GM23248 (cell line): ENCODE results near the gene LRBA. TPM values are rescaled to one million over a fixed set of nuclear protein-coding genes. Genes with fewer than 3 reads are reported as not detected.
"Not testable (repeated sequence)": the region's sequence is repeated elsewhere in the genome, so short reads cannot be mapped to it uniquely, and the experiment has no call there.

Experiments
- DNase-seq: peaks from one replicate; pipeline ENCODE4 v3.0.0-alpha.2; 2015
- H2AFZ ChIP-seq: fragments of 200-600 bp; sonication (generic); 2 replicates; pipeline ENCODE4 v1.6.1; 2016; ENCODE audit warnings: antibody characterized with exemption
- H3F3A ChIP-seq: fragments of 200-600 bp; sonication (generic); 2 replicates; pipeline ENCODE4 v1.6.1; 2016; ENCODE audit warnings: mild to moderate bottlenecking, antibody characterized with exemption, mixed run types; ENCODE audit not compliant: insufficient read depth
- H3K27ac ChIP-seq: fragments of 200-600 bp; sonication (generic); 2 replicates; pipeline ENCODE4 v1.5.1; 2016; ENCODE audit warnings: mild to moderate bottlenecking
- H3K27me3 ChIP-seq: fragments of 200-600 bp; sonication (generic); replicated peaks from 2 replicates; pipeline ENCODE4 v1.6.1; 2016; ENCODE audit warnings: mild to moderate bottlenecking; ENCODE audit not compliant: insufficient read depth
- H3K36me3 ChIP-seq: fragments of 200-600 bp; sonication (generic); 2 replicates; pipeline ENCODE4 v1.6.1; 2016; ENCODE audit warnings: low read depth, mild to moderate bottlenecking
- H3K4me1 ChIP-seq: fragments of 200-600 bp; sonication (generic); 2 replicates; pipeline ENCODE4 v1.6.1; 2016; ENCODE audit warnings: mild to moderate bottlenecking; ENCODE audit not compliant: insufficient read depth
- H3K4me2 ChIP-seq: fragments of 200-600 bp; sonication (generic); one replicate; pipeline ENCODE4 v1.6.1; 2016; ENCODE audit warnings: mild to moderate bottlenecking; ENCODE audit not compliant: unreplicated experiment
- H3K4me3 ChIP-seq: fragments of 200-600 bp; sonication (generic); 2 replicates; pipeline ENCODE4 v1.5.1; 2016; ENCODE audit warnings: mild to moderate bottlenecking
- H3K79me2 ChIP-seq: fragments of 200-600 bp; sonication (generic); 2 replicates; pipeline ENCODE4 v1.6.1; 2016; ENCODE audit warnings: mild to moderate bottlenecking; ENCODE audit not compliant: insufficient read depth
- H3K9ac ChIP-seq: fragments of 200-600 bp; sonication (generic); 2 replicates; pipeline ENCODE4 v1.6.1; 2016; ENCODE audit warnings: mild to moderate bottlenecking
- H3K9me2 ChIP-seq: fragments of 200-600 bp; sonication (generic); 2 replicates; pipeline ENCODE4 v1.6.1; 2016; ENCODE audit warnings: mixed run types, mild to moderate bottlenecking, moderate library complexity; ENCODE audit not compliant: insufficient read depth
- H3K9me3 ChIP-seq: fragments of 200-600 bp; sonication (generic); one replicate; pipeline ENCODE4 v1.6.1; 2017; ENCODE audit warnings: low read depth
- H4K20me1 ChIP-seq: fragments of 200-600 bp; sonication (generic); 2 replicates; pipeline ENCODE4 v1.6.0; 2016; ENCODE audit not compliant: insufficient read depth
- EZH2 ChIP-seq: fragments of 200-600 bp; sonication (generic); IDR thresholded peaks from 2 replicates; pipeline ENCODE4 v1.6.1; 2018; ENCODE audit warnings: antibody characterized with exemption, mild to moderate bottlenecking; ENCODE audit not compliant: insufficient read depth, poor library complexity, severe bottlenecking
- EZH2phosphoT487 ChIP-seq: fragments of 200-600 bp; sonication (generic); IDR thresholded peaks from 2 replicates; pipeline ENCODE4 v1.6.1; 2018; ENCODE audit warnings: antibody characterized with exemption, moderate library complexity, mild to moderate bottlenecking, low read depth; ENCODE audit not compliant: insufficient read depth
- WGBS, 2 experiments: methylation state at CpG; one replicate each; pipeline ENCODE4 v1.1.6; 2015 to 2017; ENCODE audit warnings: low lambda C conversion rate in 2 of 2, low coverage in 1 of 2; ENCODE audit errors: missing lambda C conversion rate in 2 of 2; 5-methylcytosine and 5-hydroxymethylcytosine counted together
- in situ Hi-C: fragments of 300-500 bp; cut with MboI; formaldehyde crosslinking; loops from 2 replicates; pipeline ENCODE4 v1.15.0; 2020
- polyA plus RNA-seq: library from polyadenylated mRNA; unstranded; fragments of >200 nt; fragmentation: Nextera tagmentation; extraction: Ambion mirVana; gene quantifications from 2 replicates; pipeline ENCODE4 v1.2.1, GENCODE V29; 2016
- total RNA-seq: library from RNA; depleted of rRNA; stranded (reverse); fragments of >200 nt; shearing (Covaris generic); gene quantifications from 2 replicates; pipeline ENCODE4 v1.2.3, GENCODE V29; 2014

Gene LRBA
- total and polyA plus RNA-seq, 2 experiments from 2014 or later, result 6.6 to 17.8 TPM

- TF ChIP-seq EZH2, result no peak
- no peak for TF ChIP-seq EZH2phosphoT487
- H3K9ac ChIP-seq, result no peak overlapping the region
- no peaks in the 10 kb centered on the region for H3K9me2 ChIP-seq
- no peak overlapping the region for H3K4me3 ChIP-seq
- peaks cover 2% of the 10 kb centered on the region; the same call in 1 of the 2 replicates for H3K4me1 ChIP-seq
- no peaks in the 10 kb centered on the region for H4K20me1 ChIP-seq
- peaks cover 7% of the 10 kb centered on the region for H3F3A ChIP-seq
- H3K9me3 ChIP-seq, result no peaks in the 10 kb centered on the region
- no peak overlapping the region for H3K4me2 ChIP-seq
- DNase-seq, result no peak
- in situ Hi-C loops, result no loop called here
- 93 to 96% methylated on average over 2 of the region's 2 CpGs for WGBS, 2 experiments
- H3K27me3 ChIP-seq, result no peaks in the 10 kb centered on the region
- H3K79me2 ChIP-seq, result no peaks in the 10 kb centered on the region
- no peak overlapping the region for H3K27ac ChIP-seq
- no peaks in the 10 kb centered on the region for H3K36me3 ChIP-seq
- H2AFZ ChIP-seq, result no peak overlapping the region
Observed at GRCh38 chr4:150391052-150391451, 624.0 kb downstream of the LRBA start.

GRCh38 chr4:150390531-150390910, 624.6 kb downstream of the LRBA start:
- no peak overlapping the region for H3K4me3 ChIP-seq
- H3K9me2 ChIP-seq, result no peaks in the 10 kb centered on the region
- no peak overlapping the region for H3K27ac ChIP-seq
- no peaks in the 10 kb centered on the region for H3K9me3 ChIP-seq
- TF ChIP-seq EZH2phosphoT487 (no peak), EZH2 (no peak)
- no peaks in the 10 kb centered on the region for H4K20me1 ChIP-seq
- H2AFZ ChIP-seq, result no peak overlapping the region
- H3K27me3 ChIP-seq, result no peaks in the 10 kb centered on the region
- H3K36me3 ChIP-seq, result no peaks in the 10 kb centered on the region
- H3K4me1 ChIP-seq, result peaks cover 6% of the 10 kb centered on the region
- in situ Hi-C loops, result no loop called here
- DNase-seq, result no peak
- H3K79me2 ChIP-seq, result no peaks in the 10 kb centered on the region
- no peak overlapping the region for H3K4me2 ChIP-seq
- H3K9ac ChIP-seq, result no peak overlapping the region
- peaks cover 11% of the 10 kb centered on the region for H3F3A ChIP-seq

- TF ChIP-seq EZH2phosphoT487 (no peak), EZH2 (no peak)
- 76 to 89% methylated on average over 2 of the region's 2 CpGs for WGBS, 2 experiments
- H3K36me3 ChIP-seq, result no peaks in the 10 kb centered on the region
- no peak overlapping the region for H3K4me2 ChIP-seq
- H3F3A ChIP-seq, result peaks cover 16% of the 10 kb centered on the region
- H3K27me3 ChIP-seq, result no peaks in the 10 kb centered on the region
- no peak overlapping the region for H3K9ac ChIP-seq
- no peaks in the 10 kb centered on the region for H3K79me2 ChIP-seq
- H3K4me1 ChIP-seq, result peaks cover 11% of the 10 kb centered on the region
- H3K4me3 ChIP-seq, result no peak overlapping the region
- no peaks in the 10 kb centered on the region for H3K9me2 ChIP-seq
- in situ Hi-C loops, result no loop called here
- H2AFZ ChIP-seq, result no peak overlapping the region
- DNase-seq, result no peak
- H3K9me3 ChIP-seq, result no peaks in the 10 kb centered on the region
- no peaks in the 10 kb centered on the region for H4K20me1 ChIP-seq
- H3K27ac ChIP-seq, result no peak overlapping the region
Observed at GRCh38 chr4:150389896-150390530, 625.1 kb downstream of the LRBA start.

GRCh38 chr4:150387981-150388380, 627.1 kb downstream of the LRBA start:
- Histone ChIP-seq H3K27me3 (no peaks in the 10 kb centered on the region), H3K9me3 (no peaks in the 10 kb centered on the region), H3K4me2 (no peak overlapping the region), H3K4me1 (peaks cover 11% of the 10 kb centered on the region), H3K4me3 (no peak overlapping the region), H3K36me3 (no peaks in the 10 kb centered on the region), H3K79me2 (no peaks in the 10 kb centered on the region), H3K9me2 (no peaks in the 10 kb centered on the region), H2AFZ (no peak overlapping the region), H3F3A (peaks cover 16% of the 10 kb centered on the region), H3K27ac (no peak overlapping the region), H4K20me1 (no peaks in the 10 kb centered on the region), H3K9ac (no peak overlapping the region)
- DNase-seq, result no peak
- in situ Hi-C loops, result no loop called here
- TF ChIP-seq EZH2, result no peak
- no peak for TF ChIP-seq EZH2phosphoT487
- WGBS, 2 experiments, result 95 to 100% methylated on average over 4 of the region's 4 CpGs

- H3K9me3 ChIP-seq, H3K36me3 ChIP-seq, H3K9ac ChIP-seq, H4K20me1 ChIP-seq, H3K9me2 ChIP-seq, H3K79me2 ChIP-seq, H3K27me3 ChIP-seq, H3K27ac ChIP-seq, DNase-seq, H3K4me3 ChIP-seq, in situ Hi-C loops, H3K4me2 ChIP-seq, H2AFZ ChIP-seq: not testable (repeated sequence)
- peaks cover 21% of the 10 kb centered on the region for H3F3A ChIP-seq
- H3K4me1 ChIP-seq, result peaks cover 19% of the 10 kb centered on the region
- WGBS, 2 experiments, result 95% methylated on average over 2 of the region's 2 CpGs
Observed at GRCh38 chr4:150386415-150386814, 628.7 kb downstream of the LRBA start.
